Renal cortex interstitium (tissue), 11 donors: ENCODE measurements around the gene DPYSL3. TPM values are rescaled to one million over a fixed set of nuclear protein-coding genes. Genes with fewer than 3 reads are reported as not detected.
"Not testable (repeated sequence)": the region's sequence is repeated elsewhere in the genome, so short reads cannot be mapped to it uniquely, and the experiment has no call there.

Experiments
- DNase-seq, 11 donors: peaks; one replicate each; pipeline ENCODE4 v3.0.0-alpha.2; 2013; ENCODE audit warnings: low read depth in 9 of 11, low spot score in 4 of 11; ENCODE audit errors: extremely low read depth in 1 of 11
- polyA plus RNA-seq, 3 donors: library from polyadenylated mRNA; unstranded; fragments of 120-200 nt; gene quantifications; one replicate each; pipeline ENCODE4 v1.2.1, GENCODE V29; 2013; ENCODE audit not compliant: insufficient read length in 3 of 3

Gene DPYSL3
- polyA plus RNA-seq, 3 donors, result 30.4 to 44.1 (median 33.1) TPM

GRCh38 chr5:147393874-147394672, 115.8 kb downstream of the DPYSL3 start:
- DNase-seq, result no peak

DNA sequence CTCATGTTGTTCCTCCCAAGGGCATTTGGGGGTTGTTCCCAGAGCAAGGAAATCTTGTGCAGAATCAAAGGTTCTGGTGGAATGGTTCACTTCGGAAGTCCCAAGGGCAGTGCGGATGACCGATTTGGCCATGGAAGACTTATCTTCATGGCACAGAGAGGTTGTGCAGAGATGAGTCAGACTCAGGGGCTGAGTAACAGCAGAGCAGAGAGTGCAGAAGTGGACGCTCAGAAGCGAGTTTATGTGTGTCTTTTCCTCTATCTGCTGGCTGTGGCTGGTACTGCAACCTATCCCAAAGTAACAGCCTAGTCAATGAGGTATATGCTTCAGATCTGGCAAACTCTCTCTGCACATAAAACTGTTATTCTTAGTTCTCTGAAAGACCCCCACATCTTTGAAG, 118.1 kb downstream of the DPYSL3 start:
- DNase-seq, result peak in 4 of 11 donors; percentile 16 to 33 (median 23)

GRCh38 chr5:147390654-147391225, 119.1 kb downstream of the DPYSL3 start:
- no peak for DNase-seq

DNA sequence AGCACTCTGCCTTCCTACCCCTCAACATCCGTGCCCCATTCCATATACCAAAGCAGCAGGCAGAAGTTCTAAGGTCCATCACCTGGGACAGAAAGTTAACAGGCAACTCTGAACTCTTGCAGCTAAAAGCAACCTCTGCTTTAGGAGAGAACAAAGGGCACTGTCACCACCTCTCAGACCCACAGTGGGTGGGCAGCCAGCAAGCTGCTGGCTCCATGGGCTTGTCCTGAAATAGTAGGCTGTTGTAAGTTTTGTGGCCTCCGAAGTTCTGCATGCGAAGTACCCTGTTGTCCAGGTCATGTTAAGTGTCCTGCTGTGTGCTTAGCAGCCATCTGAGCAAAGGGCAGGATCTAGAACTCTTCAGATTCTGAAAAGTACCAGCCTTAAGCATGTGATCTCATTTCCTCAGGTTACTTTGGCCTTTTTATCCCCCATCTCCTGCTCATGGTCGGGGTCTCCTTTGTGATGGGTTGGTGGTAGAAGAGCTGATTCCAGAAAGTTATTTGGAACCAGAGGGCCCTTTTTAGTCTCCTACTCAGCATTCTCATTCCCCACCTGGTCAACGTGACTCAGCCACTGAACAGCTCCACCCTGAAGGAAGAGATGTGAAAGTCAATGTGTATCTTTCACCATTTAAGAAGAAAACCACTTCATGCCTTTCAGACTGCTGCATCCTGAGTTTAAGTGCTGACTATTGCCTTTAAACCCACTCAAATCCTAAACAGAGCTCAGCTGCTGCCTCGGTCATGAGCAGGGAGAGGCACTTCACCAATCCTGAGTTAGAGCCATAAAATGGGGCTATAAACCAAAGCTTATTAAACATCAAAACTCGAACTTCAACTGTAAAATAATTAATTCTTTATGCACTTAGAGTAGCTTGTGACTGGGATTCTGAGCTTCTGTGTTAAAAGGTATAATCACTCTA, 121.4 kb downstream of the DPYSL3 start:
- no peak for DNase-seq

DNA sequence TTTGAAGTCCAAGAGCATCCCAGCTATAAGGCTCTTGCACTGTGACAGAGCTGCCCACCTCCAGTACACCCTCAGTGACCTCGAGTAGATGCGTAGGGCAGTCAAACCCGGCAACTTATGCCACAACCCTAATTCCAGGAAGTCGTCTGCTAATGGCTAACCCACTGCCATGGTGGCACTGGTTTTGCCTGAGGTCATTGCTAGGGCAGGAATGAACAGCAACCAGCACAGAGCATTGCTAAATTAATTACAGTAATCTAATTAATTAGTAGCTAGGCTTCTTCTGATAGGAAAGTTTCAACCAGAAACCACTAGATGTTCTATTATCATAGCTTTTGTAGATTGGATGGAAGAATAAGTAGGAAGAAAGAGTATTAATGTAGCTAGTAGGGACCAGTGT, 122.8 kb downstream of the DPYSL3 start:
- no peak for DNase-seq

- no peak for DNase-seq
Observed at GRCh38 chr5:147384346-147385193, 125.3 kb downstream of the DPYSL3 start.

DNA sequence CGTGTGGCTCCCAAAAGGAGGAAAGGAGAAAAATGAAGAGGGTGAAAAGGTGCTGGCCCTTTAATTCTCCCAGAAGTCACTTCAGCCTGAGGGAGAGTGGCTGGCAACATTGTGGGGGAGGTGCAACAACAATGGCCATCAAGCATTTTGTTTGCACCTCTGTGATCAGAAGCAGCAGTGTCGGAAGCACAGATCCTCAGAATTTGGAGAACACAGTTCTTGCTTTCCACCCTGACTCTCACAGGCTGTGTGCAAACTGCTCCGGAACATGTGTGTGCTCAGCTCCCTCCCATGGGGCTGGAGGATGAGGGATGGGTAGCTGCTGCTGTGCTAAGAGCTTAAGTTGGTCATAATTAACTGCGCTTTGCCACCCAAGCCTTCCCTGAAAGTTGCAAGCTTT, 127.1 kb downstream of the DPYSL3 start:
- no peak for DNase-seq

DNA sequence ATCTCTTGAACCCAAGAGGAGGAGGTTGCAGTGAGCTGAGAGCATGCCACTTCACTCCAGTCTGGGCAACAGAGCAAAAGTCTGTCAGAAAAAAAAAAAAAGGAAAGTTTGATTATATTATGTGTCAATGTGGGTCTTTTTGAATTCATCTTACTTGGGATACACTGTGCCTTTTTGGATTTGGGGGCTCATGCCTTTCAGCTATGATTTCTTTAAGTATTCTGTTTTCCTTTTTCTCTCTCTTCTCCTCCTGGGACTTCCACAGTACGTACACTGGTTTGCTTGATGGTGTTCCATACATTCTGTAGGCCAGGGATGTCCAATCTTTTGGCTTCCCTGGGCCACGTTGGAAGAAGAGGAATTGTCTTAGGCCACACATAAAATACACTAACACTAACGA, 128.3 kb downstream of the DPYSL3 start:
- DNase-seq, result no peak

GRCh38 chr5:147377682-147378081, 132.2 kb downstream of the DPYSL3 start:
- no peak for DNase-seq

- DNase-seq, result no peak
Observed at GRCh38 chr5:147375151-147375550, 134.7 kb downstream of the DPYSL3 start.

GRCh38 chr5:147373328-147373727, 136.5 kb downstream of the DPYSL3 start:
- no peak for DNase-seq

GRCh38 chr5:147372191-147372590, 137.7 kb downstream of the DPYSL3 start:
- no peak for DNase-seq

DNA sequence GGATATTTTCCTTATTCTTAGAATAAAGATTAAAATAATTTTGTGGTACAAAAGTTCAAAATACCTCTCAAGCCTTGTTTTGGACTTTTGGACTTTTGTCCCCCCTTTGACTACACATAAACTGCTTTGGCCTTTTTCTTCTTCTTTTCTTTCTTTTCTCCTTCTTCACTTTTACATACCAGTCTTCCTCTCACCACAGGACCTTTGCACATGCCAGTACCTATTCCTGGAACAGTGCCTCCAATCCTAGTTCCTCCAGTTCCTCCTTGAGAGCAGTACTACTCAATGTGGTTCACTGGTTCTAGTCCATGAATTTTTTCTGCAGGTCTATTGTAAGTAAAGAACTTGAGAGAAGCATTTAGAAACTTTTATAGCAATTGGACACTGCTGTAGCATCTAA, 138.6 kb downstream of the DPYSL3 start:
- DNase-seq, result no peak

GRCh38 chr5:147369742-147370374, 140.0 kb downstream of the DPYSL3 start:
- no peak for DNase-seq

- DNase-seq, result not testable (repeated sequence)
Observed at GRCh38 chr5:147367381-147367780, 142.5 kb downstream of the DPYSL3 start.

- no peak for DNase-seq
Observed at GRCh38 chr5:147361441-147362175, 148.3 kb downstream of the DPYSL3 start.

DNA sequence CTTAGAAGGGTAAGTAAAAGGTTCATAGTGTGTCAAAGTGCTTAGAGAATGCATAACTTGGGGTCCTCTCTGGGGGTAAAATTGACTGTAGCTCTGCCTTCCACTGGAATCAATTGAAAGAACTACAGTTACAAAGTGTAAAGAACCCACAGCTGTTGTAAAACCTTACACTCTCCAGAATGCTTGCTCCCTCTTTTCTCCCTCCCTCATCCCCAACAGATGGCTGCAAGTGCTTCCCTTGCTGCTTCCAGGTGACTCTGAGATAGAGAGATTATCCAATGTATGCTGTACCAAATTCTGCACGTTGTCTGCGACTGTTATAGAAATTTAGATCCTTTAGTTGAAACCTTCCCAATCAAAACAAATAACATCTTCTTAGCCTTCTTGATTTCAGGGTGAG, 149.1 kb downstream of the DPYSL3 start:
- DNase-seq, result no peak

DNA sequence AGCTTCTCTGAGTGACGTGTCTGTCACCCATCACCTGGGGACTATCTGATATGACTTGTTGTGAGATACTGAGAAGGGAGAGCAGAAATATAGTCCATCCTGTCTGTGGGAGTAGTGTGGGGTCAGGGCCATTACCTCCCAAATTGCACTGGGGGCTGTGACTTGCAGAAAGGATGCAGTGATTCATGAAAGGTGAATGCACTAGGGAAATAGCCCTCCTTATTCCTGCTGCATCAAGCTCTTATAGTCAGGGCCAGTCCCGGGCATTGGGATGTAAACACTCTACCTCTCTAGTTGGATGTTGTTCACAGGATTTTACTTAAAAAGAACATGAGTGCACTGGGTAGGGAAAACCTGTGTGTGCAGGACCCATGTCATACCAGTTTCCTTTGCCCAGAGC, 150.3 kb downstream of the DPYSL3 start:
- DNase-seq, result no peak
